Ovary (tissue), 3 donors: ENCODE measurements around the gene COL6A1.
"Not testable (repeated sequence)": the region's sequence is repeated elsewhere in the genome, so short reads cannot be mapped to it uniquely, and the experiment has no call there.

ENCODE experiments used
- POLR2A ChIP-seq: fragments of 450-650 bp; IDR thresholded peaks from one replicate; pipeline ENCODE4 v1.6.1; 2017; ENCODE audit warnings: antibody characterized with exemption, mild to moderate bottlenecking, moderate library complexity
- TF ChIP-seq, protein P1 (sequence below), 3 donors: fragments of 450-650 bp in 2 of 3; fragments of 200-600 bp in 1 of 3; IDR thresholded peaks; one replicate each; pipeline versions ENCODE4 v1.5.1 to v1.8.0; 2016 to 2022; ENCODE audit warnings: antibody characterized with exemption in 3 of 3, mild to moderate bottlenecking in 1 of 3
- donor health status: DM: no; HTN: no; CAD: no.

DNA sequence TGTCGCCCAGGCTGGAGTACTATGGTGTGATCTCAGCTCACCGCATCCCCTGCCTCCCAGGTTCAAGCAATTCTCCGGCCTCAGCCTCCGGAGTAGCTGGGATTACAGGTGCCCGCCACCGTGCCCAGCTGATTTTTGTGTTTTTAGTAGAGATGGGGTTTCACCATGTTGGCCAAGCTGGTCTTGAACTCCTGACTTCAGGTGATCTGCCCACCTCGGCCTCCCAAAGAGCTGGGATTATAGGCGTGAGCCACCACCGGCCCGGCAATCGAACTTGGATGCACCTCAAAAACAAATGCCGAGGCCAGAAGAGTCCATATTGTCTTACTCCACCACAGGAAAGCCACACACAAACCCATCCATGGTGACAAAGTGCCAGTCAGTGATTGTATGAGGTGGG, 65.3 kb downstream of the COL6A1 start:
- TF ChIP-seq, protein P1, sequence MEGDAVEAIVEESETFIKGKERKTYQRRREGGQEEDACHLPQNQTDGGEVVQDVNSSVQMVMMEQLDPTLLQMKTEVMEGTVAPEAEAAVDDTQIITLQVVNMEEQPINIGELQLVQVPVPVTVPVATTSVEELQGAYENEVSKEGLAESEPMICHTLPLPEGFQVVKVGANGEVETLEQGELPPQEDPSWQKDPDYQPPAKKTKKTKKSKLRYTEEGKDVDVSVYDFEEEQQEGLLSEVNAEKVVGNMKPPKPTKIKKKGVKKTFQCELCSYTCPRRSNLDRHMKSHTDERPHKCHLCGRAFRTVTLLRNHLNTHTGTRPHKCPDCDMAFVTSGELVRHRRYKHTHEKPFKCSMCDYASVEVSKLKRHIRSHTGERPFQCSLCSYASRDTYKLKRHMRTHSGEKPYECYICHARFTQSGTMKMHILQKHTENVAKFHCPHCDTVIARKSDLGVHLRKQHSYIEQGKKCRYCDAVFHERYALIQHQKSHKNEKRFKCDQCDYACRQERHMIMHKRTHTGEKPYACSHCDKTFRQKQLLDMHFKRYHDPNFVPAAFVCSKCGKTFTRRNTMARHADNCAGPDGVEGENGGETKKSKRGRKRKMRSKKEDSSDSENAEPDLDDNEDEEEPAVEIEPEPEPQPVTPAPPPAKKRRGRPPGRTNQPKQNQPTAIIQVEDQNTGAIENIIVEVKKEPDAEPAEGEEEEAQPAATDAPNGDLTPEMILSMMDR (IDR thresholded peaks at IDR 0.05): not testable (repeated sequence)
- TF ChIP-seq POLR2A: not testable (repeated sequence)
